Uterine smooth muscle cell (primary cell): ENCODE measurements around the gene ARHGAP10. TPM values are rescaled to one million over a fixed set of nuclear protein-coding genes. Genes with fewer than 3 reads are reported as not detected.

ENCODE experiments used
- total RNA-seq: library from RNA; depleted of rRNA; stranded (reverse); fragments of >200 nt; gene quantifications from 2 replicates; pipeline ENCODE4 v1.2.3, GENCODE V29; 2014

Gene ARHGAP10
- total RNA-seq: 33.6 and 42.2 TPM in 2 replicates

GRCh38 chr4:147731580-147732517 lies at the start of gene ARHGAP10:
TSS of gene ARHGAP10 (plus strand) at chr4:147732088. CDS start at chr4:147732302, 214 bp downstream.

GRCh38 chr4:147683717-147684700 lies 47.9 kb upstream of the ARHGAP10 start, which contains the start of gene PRMT9:
TSS of gene PRMT9 (minus strand) at chr4:147684163. CDS start at chr4:147683987, 176 bp downstream.

Other genes with a start within 250 kb of the ARHGAP10 start
- gene TMEM184C, start 114.7 kb upstream of the ARHGAP10 start, total RNA-seq: 42.7 and 51.4 TPM in 2 replicates
- gene PRMT9, start 47.9 kb upstream of the ARHGAP10 start, total RNA-seq: 12.7 and 14.5 TPM in 2 replicates